HepG2 (cell line): ENCODE results near the gene DROSHA. TPM values are rescaled to one million over a fixed set of nuclear protein-coding genes. Genes with fewer than 3 reads are reported as not detected.

Experiments used
- DBP ChIP-seq: sonication (generic); formaldehyde crosslinking; IDR thresholded peaks from 2 replicates; pipeline ENCODE4 v1.4.0; 2020; ENCODE audit warnings: missing genetic modification reagents; ENCODE audit errors: not compliant biosample characterization
- ELF1 ChIP-seq: sonication (generic); formaldehyde crosslinking; IDR thresholded peaks from 2 replicates; pipeline ENCODE4 v1.4.0; 2020; ENCODE audit warnings: missing genetic modification reagents
- FOXA3 ChIP-seq: IDR thresholded peaks from 2 replicates; pipeline ENCODE4 v1.6.1; 2016; ENCODE audit warnings: missing genetic modification reagents, missing compliant biosample characterization
- MEIS2 ChIP-seq: sonication (generic); formaldehyde crosslinking; IDR thresholded peaks from 2 replicates; pipeline ENCODE4 v1.9.0; 2021; ENCODE audit warnings: mild to moderate bottlenecking, missing genetic modification reagents
- MXD4 ChIP-seq: IDR thresholded peaks from 2 replicates; pipeline ENCODE4 v1.6.1; 2016; ENCODE audit warnings: mild to moderate bottlenecking, missing biosample characterization, missing genetic modification reagents
- NCOA2 ChIP-seq: sonication (generic); formaldehyde crosslinking; IDR thresholded peaks from 2 replicates; pipeline ENCODE4 v1.8.0; 2022; ENCODE audit warnings: inconsistent platforms
- PAX8 ChIP-seq: sonication (generic); formaldehyde crosslinking; IDR thresholded peaks from 2 replicates; pipeline ENCODE4 v1.8.0; 2022; ENCODE audit warnings: mild to moderate bottlenecking, missing genetic modification reagents, borderline replicate concordance
- SRF ChIP-seq: IDR thresholded peaks from 2 replicates; pipeline ENCODE4 v1.6.1; 2011; ENCODE audit warnings: mild to moderate bottlenecking, low read depth, low read length, moderate library complexity
- SRY ChIP-seq: sonication (generic); formaldehyde crosslinking; IDR thresholded peaks from 2 replicates; pipeline ENCODE4 v1.8.0; 2022; ENCODE audit warnings: mild to moderate bottlenecking, missing genetic modification reagents
- TCF7 ChIP-seq: sonication (generic); IDR thresholded peaks from 2 replicates; pipeline ENCODE4 v1.6.1; 2016; ENCODE audit warnings: antibody characterized with exemption, low read depth
- ZBTB7A ChIP-seq: sonication (generic); formaldehyde crosslinking; IDR thresholded peaks from 2 replicates; pipeline ENCODE4 v1.8.0; 2022; ENCODE audit warnings: mild to moderate bottlenecking, missing genetic modification reagents
- ZNF333 ChIP-seq: sonication (generic); formaldehyde crosslinking; IDR thresholded peaks from 2 replicates; pipeline ENCODE4 v1.4.0; 2020; ENCODE audit warnings: mild to moderate bottlenecking, missing genetic modification reagents, borderline replicate concordance
- polyA plus RNA-seq, 8 experiments: library from polyadenylated mRNA; depleted of rRNA in 3 of 8; stranded (reverse) in 7 of 8; unstranded in 1 of 8; fragments of >200 nt; fragmentation: Illumina TruSeq in 4 of 8; extraction: Trizol in 4 of 8; gene quantifications; 2 replicates each; pipeline versions ENCODE4 v1.2.1 to v1.2.3, GENCODE V29; 2011 to 2016; ENCODE audit warnings: low read depth in 4 of 8, missing spikeins in 1 of 8, mixed read lengths in 1 of 8; ENCODE audit not compliant: insufficient read depth in 1 of 8
- total RNA-seq, 5 experiments: library from RNA; depleted of rRNA; stranded (reverse); fragments of >200 nt; fragmentation: Illumina TruSeq; extraction: Trizol; gene quantifications; 2 replicates each; pipeline ENCODE4 v1.2.3, GENCODE V29; 2016; ENCODE audit warnings: low read depth in 1 of 5
- TF ChIP-seq, protein P1 (sequence below), 2 experiments: fragments of 450-650 bp in 1 of 2; sonication (generic) in 1 of 2; formaldehyde crosslinking in 1 of 2; IDR thresholded peaks; 2 replicates each; pipeline versions ENCODE4 v1.6.1 to v1.8.0; 2016 to 2022; ENCODE audit warnings: antibody characterized with exemption in 1 of 2, mild to moderate bottlenecking in 1 of 2, missing genetic modification reagents in 1 of 2

DROSHA gene
- total and polyA plus RNA-seq, 2 of the 13 experiments (the other 11 are each of a cell fraction or from before 2014, with no cell fraction given), result 22.3 to 29.4 TPM

DNA sequence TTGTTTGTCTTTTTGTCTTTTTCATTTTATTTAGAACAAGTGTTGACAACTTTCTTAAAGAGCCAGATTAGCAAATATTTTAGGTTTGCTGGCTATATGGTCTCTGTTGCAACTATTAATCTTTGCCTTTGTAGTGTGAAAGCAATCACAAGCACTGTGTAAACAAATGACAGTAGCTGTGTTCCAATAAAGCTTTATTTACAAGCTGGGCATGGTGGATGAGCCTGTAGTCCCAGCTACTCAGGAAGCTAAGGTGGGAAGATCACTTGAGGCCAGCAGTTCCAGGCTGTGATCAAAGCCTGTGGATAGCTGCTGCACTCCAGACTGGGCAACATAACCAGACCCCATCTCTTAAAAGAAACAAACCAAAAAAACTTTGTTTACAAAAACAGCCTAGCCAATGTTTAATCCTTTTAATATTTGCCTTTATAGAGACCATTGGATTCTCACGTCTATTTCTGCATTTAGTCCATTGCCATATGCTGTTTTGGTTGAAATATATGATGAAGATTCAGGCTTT, 2.7 kb upstream of the DROSHA start (continued):
- no peak for TF ChIP-seq MXD4 (CRISPR knock-in tag)
- no peak for TF ChIP-seq MEIS2 (CRISPR knock-in tag)
- peak; percentile 39 for TF ChIP-seq FOXA3 (CRISPR knock-in tag)
- TF ChIP-seq SRY (CRISPR knock-in tag), result no peak
- TF ChIP-seq ZBTB7A (CRISPR knock-in tag), result no peak
- TF ChIP-seq TCF7, result 0 out of 2 replicates have a peak, but pooled peaks have one; percentile 10
- TF ChIP-seq ZNF333, result no peak
- no peak for TF ChIP-seq SRF
- no peak for TF ChIP-seq ELF1 (CRISPR knock-in tag)
- TF ChIP-seq PAX8 (CRISPR knock-in tag), result no peak
- TF ChIP-seq, protein P1, sequence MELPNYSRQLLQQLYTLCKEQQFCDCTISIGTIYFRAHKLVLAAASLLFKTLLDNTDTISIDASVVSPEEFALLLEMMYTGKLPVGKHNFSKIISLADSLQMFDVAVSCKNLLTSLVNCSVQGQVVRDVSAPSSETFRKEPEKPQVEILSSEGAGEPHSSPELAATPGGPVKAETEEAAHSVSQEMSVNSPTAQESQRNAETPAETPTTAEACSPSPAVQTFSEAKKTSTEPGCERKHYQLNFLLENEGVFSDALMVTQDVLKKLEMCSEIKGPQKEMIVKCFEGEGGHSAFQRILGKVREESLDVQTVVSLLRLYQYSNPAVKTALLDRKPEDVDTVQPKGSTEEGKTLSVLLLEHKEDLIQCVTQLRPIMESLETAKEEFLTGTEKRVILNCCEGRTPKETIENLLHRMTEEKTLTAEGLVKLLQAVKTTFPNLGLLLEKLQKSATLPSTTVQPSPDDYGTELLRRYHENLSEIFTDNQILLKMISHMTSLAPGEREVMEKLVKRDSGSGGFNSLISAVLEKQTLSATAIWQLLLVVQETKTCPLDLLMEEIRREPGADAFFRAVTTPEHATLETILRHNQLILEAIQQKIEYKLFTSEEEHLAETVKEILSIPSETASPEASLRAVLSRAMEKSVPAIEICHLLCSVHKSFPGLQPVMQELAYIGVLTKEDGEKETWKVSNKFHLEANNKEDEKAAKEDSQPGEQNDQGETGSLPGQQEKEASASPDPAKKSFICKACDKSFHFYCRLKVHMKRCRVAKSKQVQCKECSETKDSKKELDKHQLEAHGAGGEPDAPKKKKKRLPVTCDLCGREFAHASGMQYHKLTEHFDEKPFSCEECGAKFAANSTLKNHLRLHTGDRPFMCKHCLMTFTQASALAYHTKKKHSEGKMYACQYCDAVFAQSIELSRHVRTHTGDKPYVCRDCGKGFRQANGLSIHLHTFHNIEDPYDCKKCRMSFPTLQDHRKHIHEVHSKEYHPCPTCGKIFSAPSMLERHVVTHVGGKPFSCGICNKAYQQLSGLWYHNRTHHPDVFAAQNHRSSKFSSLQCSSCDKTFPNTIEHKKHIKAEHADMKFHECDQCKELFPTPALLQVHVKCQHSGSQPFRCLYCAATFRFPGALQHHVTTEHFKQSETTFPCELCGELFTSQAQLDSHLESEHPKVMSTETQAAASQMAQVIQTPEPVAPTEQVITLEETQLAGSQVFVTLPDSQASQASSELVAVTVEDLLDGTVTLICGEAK (IDR thresholded peaks at IDR 0.05), result peak; percentile 96
- TF ChIP-seq, protein P1 (CRISPR knock-in tag; IDR thresholded peaks at IDR 0.05), result peak; percentile 99
- peak; percentile 24; the same call in 1 of the 2 replicates for TF ChIP-seq NCOA2 (CRISPR knock-in tag)
- no peak for TF ChIP-seq DBP (CRISPR knock-in tag)
